Inferior parietal cortex (tissue), 1 donor: Measurements from ENCODE around the gene SEZ6.
A peak's percentile ranks its signal among the peaks of the same experiment; 100 is the strongest.
"Not testable (repeated sequence)": the region's sequence is repeated elsewhere in the genome, so short reads cannot be mapped to it uniquely, and the experiment has no call there.

Experiments used
- DNase-seq: peaks from one replicate; pipeline ENCODE4 v3.0.0-alpha.2; 2016; ENCODE audit errors: extremely low spot score

Gene SEZ6

DNA sequence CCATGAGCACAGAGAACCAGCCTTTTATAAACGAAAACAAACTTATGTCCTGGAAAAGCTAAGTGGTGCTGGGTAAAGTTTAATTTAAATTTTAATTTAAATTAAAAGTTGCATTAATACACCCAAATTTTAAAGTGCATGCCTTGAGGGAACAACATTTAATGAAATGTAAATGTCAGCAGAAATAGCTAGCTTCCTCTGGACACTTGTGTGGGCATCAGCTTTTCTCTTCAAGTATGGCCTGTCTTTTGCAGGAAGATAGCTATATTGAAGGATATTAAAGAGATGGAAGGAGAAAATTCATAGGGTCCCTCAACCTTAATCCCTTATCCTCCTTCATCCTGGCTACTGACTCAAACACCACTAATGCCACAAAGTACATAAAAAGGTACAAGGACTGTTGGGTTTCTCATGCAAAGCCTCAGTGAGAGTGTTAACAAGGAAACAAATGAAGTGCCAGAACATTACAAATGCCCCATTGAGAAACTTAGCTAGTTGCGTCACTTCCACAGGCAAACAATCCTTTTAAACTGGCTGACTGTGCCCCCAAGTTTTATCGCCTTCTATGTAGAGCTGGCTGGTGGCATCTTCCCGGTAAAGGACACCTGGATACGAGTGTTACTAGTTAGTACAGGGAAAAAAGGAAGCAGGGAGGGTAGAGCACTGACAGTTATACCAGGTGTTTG, 68.6 kb downstream of the SEZ6 start:
- DNase-seq = peak; percentile 78

DNA sequence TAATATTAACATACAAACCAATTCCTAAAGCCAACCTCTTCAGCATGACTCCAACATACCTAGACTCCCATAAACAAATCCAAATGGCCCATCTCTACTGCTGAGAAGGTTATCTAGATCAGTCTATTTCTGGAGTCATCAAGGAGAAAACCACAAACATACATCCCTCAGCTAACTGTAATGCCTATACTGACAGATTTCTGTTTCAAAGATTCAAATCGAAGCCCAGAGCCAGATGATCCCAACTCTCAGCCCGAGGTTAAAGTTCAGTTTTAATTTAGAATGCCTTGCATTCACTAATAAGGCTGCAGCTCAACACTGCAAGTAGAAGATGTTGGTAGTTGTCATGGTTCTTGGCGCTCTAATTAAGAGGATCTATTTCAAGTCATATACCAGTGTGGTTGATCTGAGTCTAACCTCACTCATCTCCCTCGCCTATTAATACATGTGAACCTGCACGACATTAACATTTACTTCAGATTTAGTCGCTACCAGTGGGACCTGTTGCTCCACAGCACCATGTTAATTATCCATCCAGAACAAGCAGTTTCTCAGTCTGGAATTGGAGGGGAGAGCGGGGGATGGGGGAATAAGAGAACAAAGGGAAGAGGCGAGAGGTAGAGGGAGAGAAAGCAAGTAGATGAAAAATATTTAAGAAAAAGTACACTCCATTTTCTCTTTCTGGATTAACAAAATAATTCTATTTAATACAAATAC, 69.9 kb downstream of the SEZ6 start:
- DNase-seq = no peak

DNA sequence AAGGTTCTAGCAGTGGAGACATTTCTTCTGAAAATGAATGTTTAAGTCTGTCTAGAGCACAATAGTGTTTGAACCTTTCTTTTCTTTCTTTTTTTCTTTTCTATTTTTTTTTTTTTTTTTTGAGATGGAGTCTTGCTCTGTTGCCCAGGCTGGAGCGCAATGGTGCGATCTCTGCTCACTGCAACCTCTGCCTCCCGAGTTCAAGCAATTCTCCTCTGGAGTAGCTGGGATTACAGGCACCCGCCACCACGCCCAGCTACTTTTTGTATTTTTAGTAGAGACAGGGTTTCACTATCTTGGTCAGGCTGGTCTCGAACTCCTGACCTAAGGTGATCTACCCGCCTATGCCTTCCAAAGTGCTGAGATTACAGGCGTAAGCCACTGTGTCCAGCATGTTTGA, 71.3 kb downstream of the SEZ6 start:
- not testable (repeated sequence) for DNase-seq

DNA sequence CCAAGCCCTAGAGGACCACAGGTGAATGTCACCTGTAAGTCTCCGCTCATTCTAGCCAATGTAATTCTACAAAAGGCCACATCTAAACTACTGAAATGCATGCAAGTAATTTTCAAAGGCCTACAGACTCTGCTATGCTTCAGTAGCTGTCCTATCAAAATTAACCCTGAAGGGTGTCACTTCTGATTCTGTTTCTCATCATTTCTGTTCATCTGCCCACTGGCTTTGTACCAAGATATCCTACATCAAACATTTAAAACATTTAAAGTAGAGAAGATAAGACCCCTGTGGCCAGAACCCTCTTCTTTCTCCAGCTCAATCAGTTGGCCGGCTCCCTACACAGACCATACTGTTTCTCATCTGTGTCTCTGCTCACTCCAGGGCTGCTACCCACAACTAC, 76.0 kb downstream of the SEZ6 start:
- no peak for DNase-seq

DNA sequence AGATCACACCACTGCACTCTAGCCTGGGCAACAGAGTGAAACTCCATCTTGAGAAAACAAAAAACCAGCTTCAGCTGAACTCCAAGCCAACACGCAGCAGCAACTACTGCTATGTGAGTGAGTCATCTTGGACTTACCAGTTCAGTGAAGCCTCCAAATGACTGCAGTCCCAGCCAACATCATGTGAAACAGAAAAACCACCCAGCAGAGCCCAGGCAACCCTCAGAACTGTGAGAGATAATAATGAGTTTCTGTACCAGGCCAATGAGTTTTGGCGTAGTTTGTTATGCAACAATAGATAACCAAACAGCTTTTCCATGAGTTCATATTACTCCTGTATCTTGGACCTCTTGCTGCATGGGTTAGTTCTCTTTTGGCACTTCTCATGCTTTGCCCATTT, 77.8 kb downstream of the SEZ6 start:
- no peak for DNase-seq

DNA sequence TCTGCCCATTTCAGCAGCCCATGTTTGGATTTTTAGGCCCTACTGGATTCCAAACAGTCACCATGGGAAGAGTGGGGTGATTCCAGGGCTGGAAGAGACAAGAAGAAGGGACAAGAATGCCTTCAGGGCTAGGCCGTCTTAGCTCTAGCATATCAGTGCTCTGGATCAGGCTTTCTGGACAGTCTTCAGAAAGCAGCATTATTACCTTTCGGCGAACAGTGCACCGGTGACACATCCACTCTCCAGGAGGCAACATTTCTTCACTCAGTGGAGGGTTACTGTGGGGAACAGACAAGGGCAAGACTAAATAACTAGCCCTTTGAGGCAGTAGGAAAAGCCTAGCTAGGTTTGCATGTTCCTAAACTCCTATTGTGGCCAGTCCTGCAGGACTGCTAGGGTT, 79.0 kb downstream of the SEZ6 start:
- no peak for DNase-seq

DNA sequence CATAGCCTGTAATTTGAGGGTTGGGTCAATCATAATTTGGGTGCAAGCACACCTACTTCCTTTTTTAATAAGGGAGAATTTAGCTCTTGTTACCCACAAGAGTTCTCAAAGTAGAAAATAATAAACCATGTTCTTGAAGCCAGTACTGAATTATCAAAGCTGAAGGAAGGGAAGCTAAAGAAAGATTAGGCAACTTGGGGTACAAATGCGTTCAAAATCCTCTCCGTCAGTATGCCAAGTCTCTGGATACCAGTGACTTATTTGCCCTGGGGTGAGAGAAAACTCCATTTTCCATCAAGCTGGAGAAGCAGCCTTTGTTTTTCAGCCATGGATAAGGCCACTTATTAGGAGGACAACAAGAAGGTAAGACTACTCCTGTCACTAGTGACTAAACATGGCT, 79.5 kb downstream of the SEZ6 start:
- no peak for DNase-seq

DNA sequence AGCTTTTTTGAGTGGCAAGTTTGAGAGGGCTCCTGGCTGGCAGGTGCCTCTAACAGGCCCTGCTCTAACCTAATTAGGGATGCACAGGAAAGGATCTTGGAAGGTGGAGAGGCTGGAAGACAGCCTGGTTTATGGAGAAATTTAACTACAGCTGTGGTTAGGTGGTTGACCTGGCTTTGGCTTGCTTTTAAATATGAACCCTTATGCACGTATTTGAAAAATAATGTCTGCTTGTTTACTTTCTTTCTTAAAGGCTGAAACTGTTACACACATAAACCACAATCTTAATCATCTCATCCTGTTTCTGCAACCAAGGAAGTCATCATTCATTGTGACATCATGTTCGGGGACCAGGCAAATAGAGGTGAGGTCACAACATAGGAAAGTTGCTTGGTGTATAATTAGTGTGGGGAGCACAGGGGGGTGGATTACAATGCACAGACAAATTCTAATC, 79.9 kb downstream of the SEZ6 start:
- DNase-seq = no peak

DNA sequence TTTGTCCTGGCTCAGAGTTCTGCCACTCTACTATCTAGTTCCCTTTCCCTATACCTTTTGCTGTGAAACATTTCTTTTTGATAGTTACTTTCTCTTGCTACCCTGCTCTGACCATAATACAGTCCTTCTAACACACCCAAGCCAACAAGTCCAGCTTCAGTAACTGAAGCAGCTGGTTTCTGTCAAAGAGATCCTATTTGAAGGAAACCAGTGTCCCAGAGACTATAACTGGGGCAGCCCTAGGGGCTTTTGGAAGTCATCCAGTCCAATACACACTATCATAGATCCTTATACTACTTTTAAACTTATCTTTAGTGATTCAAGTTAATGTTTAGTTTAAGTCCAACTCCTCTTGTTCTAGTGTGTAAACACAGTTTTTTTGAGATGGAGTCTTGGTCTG, 85.6 kb downstream of the SEZ6 start:
- no peak for DNase-seq

DNA sequence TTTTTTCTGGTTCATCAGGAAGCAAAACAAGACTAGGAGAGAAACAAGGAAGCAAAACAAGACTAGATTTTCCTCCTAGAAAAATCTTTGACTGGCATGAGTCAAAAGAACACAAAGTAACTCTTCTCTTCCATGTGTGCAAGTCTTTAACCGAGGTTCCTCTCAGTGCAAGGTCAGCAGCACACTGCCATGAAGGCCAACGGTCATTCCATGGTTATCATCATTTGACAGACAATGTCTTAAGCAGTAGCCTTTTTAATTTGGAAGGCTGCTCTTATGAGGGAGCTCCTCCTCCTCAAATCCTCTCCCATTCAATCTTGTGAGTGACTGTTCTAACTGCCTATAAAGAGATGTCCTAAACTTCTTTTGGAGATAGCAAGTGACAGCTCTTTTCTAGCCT, 87.5 kb downstream of the SEZ6 start:
- no peak for DNase-seq

DNA sequence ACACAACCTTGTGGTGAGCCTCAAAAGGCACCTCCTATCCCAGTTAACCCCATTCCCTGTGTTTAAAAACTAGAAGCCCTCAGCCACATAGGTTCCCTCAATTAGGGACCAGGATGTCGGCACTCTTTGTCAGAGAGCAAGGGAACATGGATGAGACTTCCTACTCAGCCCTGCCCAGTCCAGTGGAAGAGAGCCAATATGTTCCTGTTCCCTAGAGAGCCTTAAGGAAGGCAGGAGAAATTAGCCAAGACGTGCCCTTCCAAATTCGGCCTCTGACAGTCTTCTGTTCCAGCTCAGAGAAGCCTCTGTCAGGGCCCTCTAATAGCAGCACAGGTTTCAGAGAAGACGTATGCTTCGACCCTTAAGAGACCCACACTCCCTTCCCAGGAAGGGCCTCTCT, 88.4 kb downstream of the SEZ6 start:
- DNase-seq = no peak

DNA sequence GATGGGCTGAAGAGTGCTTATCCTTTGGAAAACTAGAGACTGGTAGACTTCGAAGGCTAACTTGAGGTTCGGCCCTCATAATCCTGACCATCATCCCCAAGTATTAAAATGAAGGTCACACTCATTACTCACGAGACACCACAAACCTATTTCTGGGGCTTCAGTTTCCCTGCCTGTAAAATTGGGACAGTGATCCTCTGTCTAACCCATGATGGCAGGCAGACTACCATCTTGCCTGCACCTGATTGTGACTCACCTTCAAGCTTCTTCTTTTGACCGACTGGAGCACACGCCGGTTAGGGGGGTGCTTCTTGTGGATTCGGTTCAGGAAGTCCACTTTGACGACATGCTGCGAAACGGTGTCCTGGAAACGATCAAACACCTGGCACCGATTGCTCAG, 88.8 kb downstream of the SEZ6 start:
- no peak for DNase-seq

DNA sequence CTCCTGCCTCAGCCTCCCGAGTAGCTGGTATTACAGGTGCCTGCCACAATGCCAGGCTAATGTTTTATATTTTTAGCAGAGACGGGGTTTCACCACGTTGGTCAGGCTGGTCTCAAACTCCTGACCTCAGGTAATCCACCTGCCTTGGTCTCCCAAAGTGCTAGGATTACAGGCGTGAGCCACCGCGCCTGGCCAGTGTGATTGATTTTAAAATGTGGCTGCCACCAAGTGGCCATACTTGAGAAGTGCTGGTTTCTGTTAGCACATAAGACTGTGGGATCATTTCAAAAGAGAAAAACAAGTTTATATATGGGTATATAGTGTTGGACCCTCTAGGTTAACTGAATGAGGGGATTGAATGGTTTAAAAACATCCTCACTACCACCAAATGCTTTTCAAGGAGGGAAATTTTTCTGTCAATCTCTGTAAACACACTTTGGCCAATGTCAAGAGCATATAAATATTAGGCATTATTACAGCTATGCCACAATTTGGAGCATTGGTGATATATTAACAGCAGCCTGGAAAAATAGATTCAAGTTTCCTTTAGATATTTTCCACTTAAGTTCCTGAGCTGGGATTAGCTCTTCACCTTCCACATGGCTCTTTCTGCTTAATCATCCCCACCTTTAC, 89.4 kb downstream of the SEZ6 start:
- no peak for DNase-seq

DNA sequence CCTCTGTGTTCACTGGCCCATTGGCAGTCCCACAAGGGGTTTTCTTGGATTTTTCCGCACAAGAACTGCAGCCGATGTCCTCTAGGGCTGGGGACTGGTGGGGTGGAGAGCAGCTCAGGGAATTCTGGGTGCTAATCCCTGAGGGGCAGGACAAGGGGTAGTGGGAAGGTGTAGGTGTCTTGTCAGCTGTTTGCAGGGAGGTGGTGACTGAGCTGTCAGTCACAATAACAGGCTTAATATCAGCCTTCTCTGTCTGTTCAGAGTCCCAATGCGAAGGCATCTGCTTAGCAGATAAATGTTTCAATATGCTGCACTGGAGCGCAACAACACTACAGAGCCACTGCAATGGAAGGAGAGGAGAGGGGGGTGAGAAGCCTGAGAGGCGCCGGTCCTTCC, 92.9 kb downstream of the SEZ6 start:
- no peak for DNase-seq

DNA sequence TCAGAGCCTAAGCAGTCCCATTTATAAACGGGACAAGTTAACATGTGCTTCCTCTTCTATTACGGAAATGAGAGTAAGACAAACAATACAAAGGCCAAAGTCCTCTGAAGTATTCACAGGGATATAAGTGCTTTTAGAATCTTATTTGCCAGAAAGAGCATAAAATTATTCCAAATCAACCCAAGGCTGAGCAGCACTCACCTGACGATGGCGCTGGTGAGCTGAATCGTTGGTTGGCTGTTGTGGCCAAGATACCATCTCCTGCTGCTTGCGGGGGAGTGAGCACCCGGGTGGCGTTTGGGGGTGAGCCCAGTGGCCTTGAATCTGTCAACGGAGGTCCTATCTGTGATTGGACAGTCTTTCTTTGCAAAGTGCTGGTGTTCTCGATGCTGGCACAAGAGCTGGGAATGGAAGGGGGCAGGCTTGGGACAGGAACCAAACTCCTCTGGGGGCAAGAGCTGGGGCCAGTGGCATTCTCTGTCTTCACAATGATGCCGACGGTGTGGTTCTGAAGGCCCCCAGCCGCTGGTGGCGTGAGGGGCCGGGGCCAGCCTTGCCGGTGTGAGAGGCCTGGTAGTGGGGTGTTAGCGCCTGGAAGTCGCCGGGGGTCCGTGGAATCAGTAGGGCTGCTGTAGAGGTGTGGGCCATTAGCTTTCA, 93.4 kb downstream of the SEZ6 start:
- no peak for DNase-seq

DNA sequence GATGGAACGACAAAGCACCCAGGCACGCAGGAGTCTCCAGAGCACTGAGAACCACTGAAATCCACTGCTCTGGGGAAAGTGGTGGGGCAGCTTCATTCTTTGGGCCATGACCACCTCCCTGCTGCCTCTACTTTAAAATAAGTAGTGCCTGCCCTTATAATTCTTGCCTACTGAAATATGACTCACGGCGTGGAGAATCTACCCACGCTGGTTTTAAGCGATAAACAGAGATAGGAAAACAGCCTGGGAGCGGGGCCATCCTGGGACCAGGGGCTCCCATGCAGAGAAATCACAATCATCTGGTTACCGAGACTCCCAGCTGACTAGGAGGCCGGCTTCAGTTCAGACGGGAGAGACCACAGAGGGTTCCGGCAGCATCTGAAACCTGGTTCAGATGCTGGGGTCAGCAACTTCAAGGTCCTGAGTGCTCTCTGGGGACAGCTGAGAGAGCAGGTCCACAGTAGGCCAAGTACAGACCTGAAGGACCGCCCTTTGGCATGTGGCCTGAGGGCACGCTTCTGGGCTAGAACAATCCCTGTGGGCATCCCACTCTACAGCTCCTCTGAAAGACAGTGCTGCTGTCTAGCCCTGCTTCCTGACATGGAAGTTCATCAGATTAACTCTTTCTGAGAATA, 94.3 kb downstream of the SEZ6 start:
- no peak for DNase-seq

DNA sequence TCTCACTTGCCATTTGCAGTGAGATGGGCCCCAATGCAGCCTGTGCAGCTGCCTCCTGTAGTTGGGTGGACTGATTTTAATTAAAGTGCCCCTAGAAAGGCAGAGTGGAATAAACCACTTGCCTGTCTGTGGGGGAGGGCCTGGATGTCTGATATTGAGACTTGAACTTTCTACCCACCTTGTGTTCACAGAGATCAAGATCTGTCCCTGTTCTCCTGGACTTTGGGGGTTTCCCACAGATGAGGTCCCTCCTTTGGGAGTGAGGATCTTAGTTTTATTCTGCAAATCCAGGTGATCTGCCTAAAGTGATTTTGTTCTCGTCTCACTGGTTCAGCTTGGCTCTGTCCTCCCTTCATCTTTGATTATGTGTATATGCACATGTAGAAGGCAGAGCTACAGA, 95.3 kb downstream of the SEZ6 start:
- DNase-seq = no peak

DNA sequence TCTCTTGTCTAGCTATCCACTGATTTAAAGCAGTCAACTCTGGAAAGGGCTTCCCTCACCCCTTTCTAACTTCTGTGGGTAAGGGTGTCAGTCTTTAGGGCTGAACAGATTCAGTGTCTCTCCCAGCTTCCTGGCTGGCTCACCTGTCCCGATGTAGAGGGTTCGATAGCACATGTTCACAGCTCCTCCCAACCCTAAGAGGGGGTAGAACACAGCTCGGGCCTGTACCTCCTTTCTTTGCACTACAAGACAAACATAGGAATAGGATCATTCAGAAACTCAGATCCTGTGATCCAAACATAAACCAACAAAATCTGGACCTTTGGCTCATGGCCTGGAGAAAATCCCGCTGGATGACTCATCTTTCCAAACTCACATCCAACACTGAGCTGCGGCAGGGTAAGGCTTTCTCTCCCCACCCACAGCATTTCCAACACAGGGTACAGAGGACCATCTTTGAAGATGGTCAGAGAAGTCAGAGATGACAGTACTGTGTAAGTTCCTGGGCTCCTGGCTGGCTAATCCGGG, 97.1 kb downstream of the SEZ6 start:
- no peak for DNase-seq

DNA sequence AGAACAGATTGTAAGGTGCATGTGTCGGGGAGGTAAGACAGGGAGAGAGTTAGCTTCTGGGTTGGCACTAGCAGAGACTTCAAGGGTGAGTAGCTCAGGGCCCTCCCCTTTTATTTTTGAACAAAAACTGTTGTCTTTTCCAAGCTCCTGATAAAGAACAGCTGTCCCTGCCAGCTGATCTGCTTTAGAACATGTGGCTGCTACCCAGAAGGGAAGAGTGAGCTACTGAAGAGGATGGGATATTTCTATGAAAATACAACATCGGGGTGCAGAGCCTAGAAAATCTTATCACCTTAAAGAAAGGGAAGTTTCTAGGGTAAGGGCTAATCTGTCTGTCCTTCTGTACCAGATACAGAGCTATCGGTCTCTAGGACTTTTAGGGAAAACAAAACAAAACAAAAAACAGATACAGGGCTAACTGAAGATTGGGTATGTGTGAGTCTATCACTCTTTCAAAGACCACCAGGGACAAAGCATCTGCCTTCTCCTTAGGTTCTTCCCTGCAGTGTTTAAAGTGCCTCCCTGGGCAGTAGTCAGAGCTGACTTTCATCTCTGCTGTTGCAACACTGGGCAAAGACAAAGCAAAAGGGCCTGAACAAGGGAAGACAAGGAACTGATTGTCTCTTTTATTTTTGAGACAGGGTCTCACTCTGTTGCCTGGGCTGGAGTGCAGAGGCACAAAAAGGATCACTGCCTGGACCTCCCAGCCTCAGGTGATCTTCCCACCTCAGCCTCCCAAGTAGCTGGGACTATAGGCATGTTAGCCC, 97.9 kb downstream of the SEZ6 start:
- no peak for DNase-seq

DNA sequence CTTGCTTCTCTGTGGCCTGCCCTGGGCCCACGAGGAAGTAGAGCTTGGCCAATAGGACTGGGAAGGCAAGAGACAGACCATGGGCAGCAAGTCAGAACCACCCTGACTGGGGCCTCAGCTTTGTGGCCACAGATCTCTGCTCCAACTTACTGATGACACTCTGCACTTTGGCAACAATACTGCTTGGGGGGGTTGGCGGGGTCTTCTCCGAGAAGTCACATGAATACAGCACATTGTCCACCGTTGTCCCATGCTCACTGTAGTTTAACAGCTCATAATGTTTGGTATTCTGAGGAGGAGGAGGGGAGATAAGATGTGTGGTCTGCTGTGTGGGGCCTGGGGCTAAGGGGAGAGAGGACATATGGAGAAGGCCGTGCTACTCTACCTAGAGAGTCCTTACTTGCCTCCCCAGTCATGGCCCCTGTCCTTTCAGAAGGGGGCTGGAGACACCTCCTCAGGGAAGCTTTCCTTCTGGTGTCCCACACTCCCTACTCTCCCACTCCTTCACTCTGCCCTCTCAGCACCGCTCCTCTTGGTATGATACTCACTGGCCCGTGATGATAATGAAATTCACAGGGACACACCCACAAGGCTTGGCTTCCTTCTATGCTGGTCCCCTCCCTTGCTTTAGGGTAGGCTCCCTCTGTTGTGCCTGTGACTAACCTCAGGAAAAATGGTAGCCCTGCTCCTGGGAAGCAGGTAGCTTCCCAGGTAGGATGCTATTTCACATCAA, 99.0 kb downstream of the SEZ6 start:
- DNase-seq = no peak
